Uterus (tissue), 4 donors: ENCODE results near the gene GLRA3. TPM values are rescaled to one million over a fixed set of nuclear protein-coding genes. Genes with fewer than 3 reads are reported as not detected.

Experiments
- DNase-seq, 2 donors: peaks; one replicate each; pipeline ENCODE4 v3.0.0-alpha.2; 2019 to 2020
- H3K27ac ChIP-seq, 2 donors: fragments of 200-600 bp; sonication (generic); 1 replicate in 1 of 2; 2 replicates in 1 of 2; pipeline ENCODE4 v1.5.1; 2016 to 2018
- H3K27me3 ChIP-seq, 2 donors: fragments of 200-600 bp; sonication (generic); one replicate each; pipeline ENCODE4 v1.5.1; 2018 to 2019; ENCODE audit warnings: control low read depth in 1 of 2
- H3K36me3 ChIP-seq, 2 donors: fragments of 200-600 bp; sonication (generic); one replicate each; pipeline ENCODE4 v1.5.1; 2019; ENCODE audit warnings: control low read depth in 1 of 2
- H3K4me1 ChIP-seq, 2 donors: fragments of 200-600 bp; sonication (generic); one replicate each; pipeline ENCODE4 v1.5.1; 2018 to 2019; ENCODE audit warnings: control low read depth in 1 of 2
- H3K4me3 ChIP-seq, 2 donors: fragments of 200-600 bp; sonication (generic); 1 replicate in 1 of 2; 2 replicates in 1 of 2; pipeline ENCODE4 v1.5.1; 2018 to 2019; ENCODE audit warnings: mild to moderate bottlenecking in 1 of 2
- H3K9me3 ChIP-seq, 2 donors: fragments of 200-600 bp; sonication (generic); one replicate each; pipeline ENCODE4 v1.5.1; 2019; ENCODE audit warnings: control low read depth in 1 of 2
- POLR2A ChIP-seq, 2 donors: fragments of 450-650 bp; IDR thresholded peaks; one replicate each; pipeline ENCODE4 v1.6.1; 2016; ENCODE audit warnings: antibody characterized with exemption in 2 of 2, mild to moderate bottlenecking in 1 of 2, moderate library complexity in 1 of 2
- intact Hi-C: fragments of 100-400 bp; cut with DNase I; formaldehyde crosslinking; loops from one replicate; pipeline ENCODE4 v1.15.1; 2023; ENCODE audit warnings: low total_unique reads
- total RNA-seq, 4 donors: library from RNA; depleted of rRNA in 3 of 4; stranded (reverse); fragments of >200 nt in 3 of 4; gene quantifications; one replicate each; pipeline versions ENCODE4 v1.1.0 to v1.2.4, GENCODE V29; 2014 to 2023
- TF ChIP-seq, protein P1 (sequence below), 4 experiments: fragments of 200-600 bp in 2 of 4; fragments of 450-650 bp in 2 of 4; sonication (generic) in 2 of 4; IDR thresholded peaks; one replicate each; pipeline ENCODE4 v1.5.1; 2016 to 2019; ENCODE audit warnings: antibody characterized with exemption in 4 of 4, mild to moderate bottlenecking in 2 of 4, moderate library complexity in 1 of 4
- donor health status: DM: yes; HTN: yes; CAD: no.

GLRA3 gene
- total RNA-seq, 4 donors from 2014 or later: 0.09 to 0.41 TPM; not detected in 2

DNA sequence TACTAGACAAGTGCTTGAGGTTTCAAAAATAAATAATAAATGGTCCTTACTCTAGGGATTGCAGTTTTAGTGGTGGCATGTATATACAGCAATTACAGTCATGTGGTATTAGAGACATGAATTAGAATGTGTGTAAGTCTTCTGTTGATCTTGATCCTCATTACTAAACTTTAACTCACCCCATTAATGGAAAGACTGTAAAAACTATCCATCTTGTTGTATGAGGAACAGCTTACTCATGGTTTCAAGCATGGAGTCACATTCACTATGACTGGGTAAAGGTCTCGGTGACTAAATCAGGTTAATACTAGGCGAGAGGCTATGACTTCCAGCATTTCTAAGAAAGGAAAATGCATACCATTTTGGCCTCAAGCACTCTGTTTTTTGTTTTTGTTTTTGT is 199.8 kb downstream of the GLRA3 start:
- no peaks in the 10 kb centered on the region for H3K9me3 ChIP-seq
- intact Hi-C loops: no loop called here
- H3K27me3 ChIP-seq: no peaks in the 10 kb centered on the region
- DNase-seq: no peak
- no peak for TF ChIP-seq POLR2A (IDR thresholded peaks at IDR 0.05)
- TF ChIP-seq, protein P1, sequence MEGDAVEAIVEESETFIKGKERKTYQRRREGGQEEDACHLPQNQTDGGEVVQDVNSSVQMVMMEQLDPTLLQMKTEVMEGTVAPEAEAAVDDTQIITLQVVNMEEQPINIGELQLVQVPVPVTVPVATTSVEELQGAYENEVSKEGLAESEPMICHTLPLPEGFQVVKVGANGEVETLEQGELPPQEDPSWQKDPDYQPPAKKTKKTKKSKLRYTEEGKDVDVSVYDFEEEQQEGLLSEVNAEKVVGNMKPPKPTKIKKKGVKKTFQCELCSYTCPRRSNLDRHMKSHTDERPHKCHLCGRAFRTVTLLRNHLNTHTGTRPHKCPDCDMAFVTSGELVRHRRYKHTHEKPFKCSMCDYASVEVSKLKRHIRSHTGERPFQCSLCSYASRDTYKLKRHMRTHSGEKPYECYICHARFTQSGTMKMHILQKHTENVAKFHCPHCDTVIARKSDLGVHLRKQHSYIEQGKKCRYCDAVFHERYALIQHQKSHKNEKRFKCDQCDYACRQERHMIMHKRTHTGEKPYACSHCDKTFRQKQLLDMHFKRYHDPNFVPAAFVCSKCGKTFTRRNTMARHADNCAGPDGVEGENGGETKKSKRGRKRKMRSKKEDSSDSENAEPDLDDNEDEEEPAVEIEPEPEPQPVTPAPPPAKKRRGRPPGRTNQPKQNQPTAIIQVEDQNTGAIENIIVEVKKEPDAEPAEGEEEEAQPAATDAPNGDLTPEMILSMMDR (IDR thresholded peaks at IDR 0.05): no peak
- H3K36me3 ChIP-seq: no peaks in the 10 kb centered on the region
- no peak overlapping the region for H3K4me3 ChIP-seq
- peaks cover 0 to 6% of the 10 kb centered on the region in 2 donors for H3K4me1 ChIP-seq
- no peak overlapping the region for H3K27ac ChIP-seq

GRCh38 chr4:174628191-174628590 is 200.9 kb downstream of the GLRA3 start:
- Histone ChIP-seq H3K4me1 (peaks cover 0 to 6% of the 10 kb centered on the region in 2 donors), H3K27ac (no peak overlapping the region), H3K9me3 (no peaks in the 10 kb centered on the region), H3K27me3 (no peaks in the 10 kb centered on the region), H3K4me3 (no peak overlapping the region), H3K36me3 (no peaks in the 10 kb centered on the region)
- DNase-seq: no peak
- TF ChIP-seq POLR2A (IDR thresholded peaks at IDR 0.05): no peak
- TF ChIP-seq, protein P1 (IDR thresholded peaks at IDR 0.05): no peak
- intact Hi-C loops: no loop called here

- intact Hi-C loops: no loop called here
- DNase-seq: no peak
Measured at GRCh38 chr4:174627473-174627872, 201.6 kb downstream of the GLRA3 start.

DNA sequence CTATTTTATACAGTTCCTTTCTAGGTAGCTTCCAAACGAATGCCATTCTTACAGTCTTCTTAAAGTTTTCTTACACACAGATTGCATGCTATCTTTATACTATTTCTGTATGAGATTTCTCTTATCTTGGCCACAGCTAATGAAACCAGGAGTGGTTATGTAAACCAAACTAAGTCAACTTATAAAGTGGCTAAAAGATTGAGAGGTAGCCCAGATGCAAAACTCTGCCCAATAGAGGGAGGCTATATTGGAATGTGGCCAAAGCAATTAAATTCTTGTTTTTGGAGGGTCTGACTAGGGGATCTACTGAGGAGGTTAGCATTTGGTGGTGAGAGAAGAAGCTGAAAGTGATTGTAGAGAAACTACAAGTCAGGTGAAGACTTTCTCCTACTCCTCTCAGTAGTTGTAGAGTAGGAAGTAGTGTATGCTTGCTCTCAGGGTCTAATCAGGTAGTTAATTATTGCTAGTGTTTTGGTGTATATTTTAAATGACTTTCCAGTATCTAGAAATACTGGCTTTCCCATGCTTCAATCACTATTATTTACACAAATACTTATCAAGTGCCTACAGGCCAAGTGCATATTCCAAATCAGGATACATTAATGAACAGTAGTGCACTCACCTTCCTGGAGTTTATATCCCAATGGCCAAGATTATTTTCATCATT is 202.6 kb downstream of the GLRA3 start:
- H3K36me3 ChIP-seq: no peaks in the 10 kb centered on the region
- no peak overlapping the region for H3K27ac ChIP-seq
- peaks cover 0 to 6% of the 10 kb centered on the region in 2 donors for H3K4me1 ChIP-seq
- TF ChIP-seq, protein P1 (IDR thresholded peaks at IDR 0.05): no peak
- TF ChIP-seq POLR2A (IDR thresholded peaks at IDR 0.05): no peak
- intact Hi-C loops: no loop called here
- no peak for DNase-seq
- no peak overlapping the region for H3K4me3 ChIP-seq
- H3K9me3 ChIP-seq: no peaks in the 10 kb centered on the region
- H3K27me3 ChIP-seq: no peaks in the 10 kb centered on the region

More at GRCh38 chr4:174627473-174627872, 201.6 kb downstream of the GLRA3 start:
- Histone ChIP-seq H3K4me1 (peaks cover 0 to 6% of the 10 kb centered on the region in 2 donors), H3K4me3 (no peak overlapping the region), H3K36me3 (no peaks in the 10 kb centered on the region), H3K9me3 (no peaks in the 10 kb centered on the region), H3K27me3 (no peaks in the 10 kb centered on the region), H3K27ac (no peak overlapping the region)
- TF ChIP-seq, protein P1 (IDR thresholded peaks at IDR 0.05): no peak
- no peak for TF ChIP-seq POLR2A (IDR thresholded peaks at IDR 0.05)

DNA sequence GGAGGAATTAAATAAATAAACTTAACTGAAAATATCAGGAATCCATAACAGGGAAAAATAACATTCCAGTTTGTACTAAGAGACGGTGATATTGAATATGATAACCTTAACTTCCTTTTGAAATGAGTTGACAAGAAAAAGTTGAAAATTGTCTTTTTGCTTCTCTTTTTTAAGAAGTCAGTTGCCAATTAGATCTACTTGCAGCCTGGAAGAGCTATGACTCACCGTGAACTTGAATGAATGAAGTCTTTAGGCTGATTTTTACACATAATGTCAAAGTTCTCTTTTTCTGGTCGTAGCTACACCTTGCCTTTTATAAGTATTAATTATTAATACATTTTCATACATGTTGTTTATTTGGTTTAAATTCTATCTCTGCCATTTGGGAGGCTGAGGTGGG is 212.4 kb downstream of the GLRA3 start:
- H3K4me3 ChIP-seq: no peak overlapping the region
- H3K36me3 ChIP-seq: no peaks in the 10 kb centered on the region
- no peak overlapping the region for H3K27ac ChIP-seq
- no peak for DNase-seq
- no peaks in the 10 kb centered on the region for H3K9me3 ChIP-seq
- no peak for TF ChIP-seq POLR2A (IDR thresholded peaks at IDR 0.05)
- TF ChIP-seq, protein P1 (IDR thresholded peaks at IDR 0.05): no peak
- intact Hi-C loops: no loop called here
- H3K4me1 ChIP-seq: no peaks in the 10 kb centered on the region
- no peaks in the 10 kb centered on the region for H3K27me3 ChIP-seq
